GM18520 (cell line): ENCODE data around the gene TENT4B.
"Not testable (repeated sequence)": the region's sequence is repeated elsewhere in the genome, so short reads cannot be mapped to it uniquely, and the experiment has no call there.

Source experiments
- ATAC-seq: cut with Tn5 transposase; IDR thresholded peaks from one replicate; pipeline ENCODE4 v1.9.1; 2021; ENCODE audit not compliant: unreplicated experiment

Gene TENT4B

DNA sequence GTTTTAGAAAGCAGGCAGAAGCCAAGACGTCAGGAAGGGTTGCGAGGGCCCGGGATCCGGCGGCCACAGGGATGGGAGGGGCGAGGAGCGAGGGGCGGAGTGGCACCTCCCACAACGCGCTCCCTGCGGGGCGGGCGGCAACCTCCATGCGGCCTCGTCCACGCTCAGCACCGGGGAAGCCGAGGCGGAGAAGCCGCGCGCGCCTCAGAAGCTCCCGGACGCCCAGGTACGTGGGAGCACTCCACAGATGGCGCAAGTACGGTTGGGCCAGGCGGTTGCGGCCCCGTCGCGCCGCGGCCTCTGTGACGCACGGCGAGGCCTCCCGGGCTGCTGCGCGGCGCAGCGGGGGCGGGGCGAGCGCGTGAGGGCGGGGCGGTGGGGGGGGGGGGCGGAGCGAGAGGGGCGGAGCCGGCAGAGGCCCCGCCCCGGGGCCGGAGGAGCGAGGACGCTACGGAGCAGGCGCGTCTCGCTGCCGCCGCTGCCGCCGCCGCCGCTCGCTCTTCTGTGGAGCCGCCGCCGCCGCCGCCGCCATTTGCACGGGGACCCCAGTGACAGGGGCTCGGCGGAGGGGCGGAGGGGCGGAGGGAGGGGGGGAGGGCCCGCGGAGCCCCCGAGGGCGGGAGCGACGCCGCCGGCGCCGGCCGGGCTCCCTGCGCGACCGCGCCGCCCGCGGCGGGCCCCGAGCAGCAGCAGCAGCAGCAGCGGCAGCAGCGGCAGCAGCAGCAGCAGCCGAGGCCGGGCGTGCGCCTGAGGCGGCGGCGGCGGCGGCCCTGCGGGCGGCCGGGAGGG, at the start of gene TENT4B:
Gene TENT4B (plus strand): TSS at position 500 of the 789 bp plus-strand sequence. CDS start 316 bp downstream, outside the sequence.
- ATAC-seq: peak; percentile 61

GRCh38 chr16:50103764-50104163, 49.3 kb upstream of the TENT4B start:
- ATAC-seq: no peak

DNA sequence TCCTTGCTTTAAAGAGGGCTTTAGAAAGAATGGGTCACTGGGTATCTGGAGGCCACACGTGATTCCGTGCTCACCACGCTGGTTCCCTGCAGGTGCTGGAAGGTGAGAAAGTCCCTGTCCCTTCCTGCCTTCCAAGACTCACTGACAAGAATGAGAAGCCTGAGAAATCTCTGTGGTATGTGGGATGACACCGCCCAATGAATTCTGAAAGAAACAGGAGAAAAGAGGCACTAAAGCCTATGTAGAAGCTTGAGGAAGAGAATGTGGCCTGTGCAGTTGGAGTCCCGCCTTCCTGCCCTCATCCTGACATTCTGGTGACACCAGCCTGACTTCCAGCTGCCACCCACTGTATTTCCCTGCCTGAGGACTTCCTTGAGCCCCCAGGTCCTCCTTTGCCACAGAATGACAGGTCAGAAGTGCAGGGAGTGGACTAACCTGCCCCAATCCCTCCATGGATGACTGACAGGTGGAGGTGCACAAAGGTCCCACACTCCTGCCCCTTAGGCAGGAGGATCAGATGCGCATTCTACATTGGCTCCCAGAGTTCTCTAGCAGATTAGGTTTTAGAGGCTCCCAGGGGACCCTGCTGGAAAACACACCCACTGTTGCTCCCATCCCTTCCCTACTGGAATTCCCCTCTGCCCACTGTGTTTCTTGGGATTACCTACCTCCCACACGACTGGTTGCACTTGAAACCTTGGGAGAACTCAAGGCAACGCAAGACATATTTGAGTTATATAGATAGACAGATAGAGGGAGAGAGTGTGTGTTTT, 38.6 kb upstream of the TENT4B start:
- no peak for ATAC-seq

- no peak for ATAC-seq
Measured at GRCh38 chr16:50120711-50121110, 32.4 kb upstream of the TENT4B start.

- ATAC-seq: peak; percentile 32
Measured at GRCh38 chr16:50121278-50121677, 31.8 kb upstream of the TENT4B start.

DNA sequence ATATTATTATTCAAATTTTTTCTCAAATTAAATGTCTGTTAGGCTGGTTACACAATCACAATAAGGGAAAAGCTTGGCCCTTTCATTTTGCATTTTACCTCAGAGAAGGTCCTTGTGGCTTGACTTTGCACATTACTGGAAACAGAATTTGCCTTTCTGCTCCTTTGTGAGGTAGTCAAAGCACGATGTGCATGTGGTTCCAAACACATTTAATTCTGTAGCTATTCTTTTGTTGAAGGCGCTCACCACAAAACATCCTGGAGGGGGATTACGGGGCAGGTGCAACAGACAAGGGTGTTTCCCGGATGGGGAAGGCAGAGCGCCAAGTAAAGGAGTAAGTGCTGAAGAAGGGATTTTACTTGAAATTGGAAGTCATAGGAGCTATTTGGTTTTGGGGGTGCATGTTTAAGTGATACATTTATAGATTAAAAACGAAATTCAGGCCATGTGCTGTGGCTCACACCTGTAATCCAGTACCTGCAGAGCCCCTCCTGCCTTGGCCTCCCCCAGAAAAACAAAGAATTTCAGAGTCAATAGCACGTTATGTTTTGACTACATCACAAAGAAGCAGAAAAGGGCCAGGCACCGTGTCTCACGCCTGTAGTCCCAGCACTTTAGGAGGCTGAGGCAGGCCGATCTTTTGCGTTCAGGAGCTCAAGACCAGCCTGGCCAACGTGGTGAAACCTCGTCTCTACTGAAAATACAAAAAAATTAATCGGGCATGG, 31.2 kb upstream of the TENT4B start:
- peak; percentile 68 for ATAC-seq

GRCh38 chr16:50123417-50123816, 29.7 kb upstream of the TENT4B start:
- ATAC-seq: no peak

- no peak for ATAC-seq
Measured at GRCh38 chr16:50124769-50125168, 28.3 kb upstream of the TENT4B start.

DNA sequence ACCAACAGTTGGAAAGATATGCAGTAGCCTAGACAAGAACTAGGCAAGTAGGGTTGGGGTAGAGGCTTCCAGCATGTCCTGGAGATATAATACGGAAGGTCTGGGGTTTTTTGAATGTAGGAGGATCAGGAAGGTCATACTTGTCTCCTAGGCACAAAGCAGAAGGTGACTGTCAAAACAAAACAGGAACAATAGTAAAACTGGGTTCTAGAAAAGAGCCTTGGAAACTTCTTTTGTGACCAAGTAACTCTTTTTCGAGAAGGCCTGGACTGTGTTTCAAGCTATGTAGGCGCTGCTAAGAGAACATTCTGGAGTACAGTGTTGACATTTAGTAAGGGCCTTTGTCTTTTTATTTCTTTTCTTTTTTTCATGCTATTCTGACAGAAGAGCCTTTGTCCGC, 26.9 kb upstream of the TENT4B start:
- no peak for ATAC-seq

DNA sequence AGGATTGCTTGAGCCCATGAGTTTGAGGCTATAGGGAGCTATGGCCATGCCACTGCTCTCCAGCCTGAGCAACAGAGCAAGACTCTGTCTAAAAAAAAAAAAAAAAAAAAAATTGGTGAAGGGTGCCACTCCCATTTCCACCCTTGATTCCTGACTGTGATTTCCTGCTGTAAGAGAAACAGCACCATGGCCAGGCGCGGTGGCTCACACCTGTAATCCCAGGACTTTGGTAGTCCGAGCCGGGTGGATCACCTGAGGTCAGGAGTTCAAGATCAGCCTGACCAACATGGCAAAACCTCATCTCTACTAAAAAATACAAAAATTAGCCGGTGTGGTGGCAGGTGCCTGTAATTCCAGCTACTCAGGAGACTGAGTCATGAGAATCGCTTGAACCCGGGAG, 20.5 kb upstream of the TENT4B start:
- not testable (repeated sequence) for ATAC-seq

DNA sequence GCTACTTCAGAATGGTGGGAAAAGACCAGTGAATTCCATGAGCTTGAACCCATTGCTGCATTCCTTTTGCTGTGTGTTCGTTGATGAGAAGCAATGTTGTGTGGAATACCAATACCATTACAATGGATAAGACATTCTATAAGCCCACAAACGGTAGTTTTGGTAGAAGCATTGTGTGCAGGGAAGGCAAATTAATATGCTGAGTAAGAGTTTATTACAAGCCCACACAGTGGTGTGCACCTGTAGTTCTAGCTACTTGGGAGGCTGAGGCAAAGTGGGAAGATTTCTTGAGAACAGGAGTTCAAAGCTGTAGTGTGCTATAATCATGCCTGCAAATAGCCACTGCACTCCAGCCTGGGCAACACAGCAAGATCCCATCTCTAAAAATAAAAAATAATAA, 19.9 kb upstream of the TENT4B start:
- no peak for ATAC-seq

GRCh38 chr16:50136399-50136798, 16.7 kb upstream of the TENT4B start:
- ATAC-seq: no peak

DNA sequence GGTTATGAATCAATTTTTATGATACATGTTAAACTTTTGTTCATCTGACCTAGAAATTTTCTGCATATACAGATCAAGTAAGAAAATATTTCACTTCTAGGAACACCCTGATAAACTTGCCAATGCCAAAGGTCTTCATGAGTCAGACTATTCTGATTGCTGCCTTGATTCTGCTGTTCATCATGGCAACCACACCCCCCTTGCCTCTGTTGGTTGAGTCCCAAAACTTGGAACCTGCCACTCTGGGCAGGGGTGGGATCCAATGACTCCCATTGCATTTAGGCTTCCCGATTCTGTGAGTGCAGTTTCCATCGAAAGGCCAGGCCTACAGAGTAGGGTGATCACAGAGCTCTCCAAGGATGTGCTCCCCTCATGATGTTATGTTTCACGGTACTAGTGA, 15.8 kb upstream of the TENT4B start:
- no peak for ATAC-seq

GRCh38 chr16:50139580-50139979, 13.5 kb upstream of the TENT4B start:
- ATAC-seq: no peak

DNA sequence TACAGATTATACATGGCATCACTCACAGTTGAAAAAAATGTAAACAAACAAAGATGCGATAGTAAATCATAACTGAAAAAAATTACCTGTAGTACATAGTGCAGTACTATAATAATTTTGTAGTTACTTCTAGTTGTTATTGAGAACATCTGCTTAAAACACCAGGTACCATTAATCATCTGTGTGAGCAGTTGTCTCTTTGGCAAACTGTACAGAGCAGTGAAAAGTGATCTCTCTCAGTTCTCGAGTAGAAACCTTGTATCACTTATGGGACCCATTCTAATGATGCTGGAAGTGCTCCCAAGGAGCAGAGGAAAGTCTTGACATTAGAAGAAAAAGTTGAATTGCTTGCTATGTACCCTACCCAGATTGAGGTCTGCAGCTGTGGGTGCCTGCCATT, 8.9 kb upstream of the TENT4B start:
- no peak for ATAC-seq

DNA sequence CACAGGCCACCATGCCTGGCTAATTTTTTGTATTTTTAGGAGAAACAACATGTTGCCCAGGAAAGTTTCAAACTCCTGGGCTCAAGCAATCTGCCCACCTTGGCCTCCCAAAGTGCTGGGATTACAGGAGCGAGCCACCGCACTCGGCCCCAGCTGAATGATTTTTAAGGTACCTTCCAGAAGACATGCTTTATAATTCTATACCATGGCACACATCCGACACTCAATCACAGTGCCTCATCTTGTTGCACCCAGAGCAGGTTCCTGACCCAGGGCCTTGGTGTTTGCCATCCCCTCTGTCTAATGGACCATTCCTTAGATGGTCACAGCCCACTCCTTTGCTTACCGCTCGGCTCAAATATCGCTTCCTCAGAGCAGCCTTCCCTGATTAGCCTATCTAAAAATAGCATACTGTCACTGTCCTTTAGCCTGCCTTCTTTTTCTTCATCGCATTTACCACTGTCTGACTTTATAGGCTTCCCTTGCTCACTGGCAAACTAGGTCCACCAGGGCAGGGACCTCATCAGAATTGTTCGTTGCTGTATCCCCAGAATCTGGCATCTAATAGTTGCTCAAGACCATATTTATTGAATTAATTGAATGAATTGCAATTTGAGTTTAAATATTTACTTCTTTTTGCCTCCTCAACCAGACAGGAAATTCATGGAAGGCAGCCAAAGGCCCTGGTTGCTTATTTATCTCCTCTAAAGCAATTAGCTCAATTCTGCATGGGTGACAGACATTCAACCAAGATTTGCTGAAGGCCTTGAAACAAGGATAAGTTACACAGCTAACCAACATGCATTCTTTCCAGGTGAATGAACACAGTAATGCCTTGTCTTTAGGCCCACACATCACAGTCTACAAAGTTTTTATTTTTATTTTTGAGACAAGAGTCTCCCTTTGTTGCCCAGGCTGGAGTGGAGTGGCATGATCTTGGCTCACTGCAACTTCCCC, 6.3 kb upstream of the TENT4B start:
- no peak for ATAC-seq

- ATAC-seq: no peak
Measured at GRCh38 chr16:50151322-50151721, 1.8 kb upstream of the TENT4B start.

DNA sequence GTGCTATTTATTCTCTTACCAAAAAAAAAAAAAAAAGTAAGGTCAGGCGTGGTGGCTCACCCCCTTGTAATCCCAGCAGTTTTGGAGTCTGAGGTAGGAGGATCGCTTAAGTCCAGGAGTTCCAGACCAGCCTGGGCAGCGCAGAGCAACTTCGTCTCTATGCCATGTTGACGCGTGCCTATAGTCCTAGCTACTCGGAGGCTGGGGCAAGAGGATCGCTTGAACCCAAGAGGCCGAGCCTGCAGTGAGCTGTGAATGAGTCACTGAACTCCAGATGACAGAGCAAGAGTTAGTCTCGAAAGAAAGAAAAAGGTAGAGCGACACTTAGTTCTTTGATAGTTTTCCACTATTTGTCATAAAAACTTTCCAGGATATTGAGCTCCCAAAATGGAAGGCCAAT, 1.4 kb upstream of the TENT4B start:
- no peak for ATAC-seq

DNA sequence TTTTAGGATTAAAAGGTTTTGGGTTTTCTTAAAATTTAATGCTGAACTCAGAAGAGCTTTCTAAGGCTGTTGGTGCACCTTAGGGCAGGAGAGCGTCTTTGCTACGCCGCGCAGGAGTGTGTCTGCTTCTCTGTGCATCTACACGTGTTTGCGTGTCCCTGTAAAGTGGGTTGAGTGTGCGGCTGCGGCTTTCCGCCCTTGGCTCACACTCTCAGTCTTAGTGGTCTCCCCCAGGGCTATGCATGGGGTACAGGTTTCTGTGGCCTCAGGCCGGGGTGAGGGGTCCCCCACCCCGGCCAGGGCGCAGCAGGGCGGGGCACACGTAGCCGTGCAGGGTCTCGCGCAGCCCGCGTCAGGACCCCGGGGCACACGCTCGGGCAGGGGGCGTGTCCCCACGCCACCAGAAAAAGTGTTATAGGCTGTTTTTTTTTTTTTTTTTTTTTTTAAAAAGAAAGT, 727 bp upstream of the TENT4B start:
- peak; percentile 44 for ATAC-seq
